Uterus (tissue), 4 donors: ENCODE measurements around the gene OCEL1. TPM values are rescaled to one million over a fixed set of nuclear protein-coding genes. Genes with fewer than 3 reads are reported as not detected.

Experiments
- DNase-seq, 2 donors: peaks; one replicate each; pipeline ENCODE4 v3.0.0-alpha.2; 2019 to 2020
- H3K27ac ChIP-seq, 2 donors: fragments of 200-600 bp; sonication (generic); 1 replicate in 1 of 2; 2 replicates in 1 of 2; pipeline ENCODE4 v1.5.1; 2016 to 2018
- H3K27me3 ChIP-seq, 2 donors: fragments of 200-600 bp; sonication (generic); one replicate each; pipeline ENCODE4 v1.5.1; 2018 to 2019; ENCODE audit warnings: control low read depth in 1 of 2
- H3K36me3 ChIP-seq, 2 donors: fragments of 200-600 bp; sonication (generic); one replicate each; pipeline ENCODE4 v1.5.1; 2019; ENCODE audit warnings: control low read depth in 1 of 2
- H3K4me1 ChIP-seq, 2 donors: fragments of 200-600 bp; sonication (generic); one replicate each; pipeline ENCODE4 v1.5.1; 2018 to 2019; ENCODE audit warnings: control low read depth in 1 of 2
- H3K4me3 ChIP-seq, 2 donors: fragments of 200-600 bp; sonication (generic); 1 replicate in 1 of 2; 2 replicates in 1 of 2; pipeline ENCODE4 v1.5.1; 2018 to 2019; ENCODE audit warnings: mild to moderate bottlenecking in 1 of 2
- H3K9me3 ChIP-seq, 2 donors: fragments of 200-600 bp; sonication (generic); one replicate each; pipeline ENCODE4 v1.5.1; 2019; ENCODE audit warnings: control low read depth in 1 of 2
- POLR2A ChIP-seq, 2 donors: fragments of 450-650 bp; IDR thresholded peaks; one replicate each; pipeline ENCODE4 v1.6.1; 2016; ENCODE audit warnings: antibody characterized with exemption in 2 of 2, mild to moderate bottlenecking in 1 of 2, moderate library complexity in 1 of 2
- intact Hi-C: fragments of 100-400 bp; cut with DNase I; formaldehyde crosslinking; loops from one replicate; pipeline ENCODE4 v1.15.1; 2023; ENCODE audit warnings: low total_unique reads
- total RNA-seq, 4 donors: library from RNA; depleted of rRNA in 3 of 4; stranded (reverse); fragments of >200 nt in 3 of 4; gene quantifications; one replicate each; pipeline versions ENCODE4 v1.1.0 to v1.2.4, GENCODE V29; 2014 to 2023
- TF ChIP-seq, protein P1 (sequence below), 4 experiments: fragments of 200-600 bp in 2 of 4; fragments of 450-650 bp in 2 of 4; sonication (generic) in 2 of 4; IDR thresholded peaks; one replicate each; pipeline ENCODE4 v1.5.1; 2016 to 2019; ENCODE audit warnings: antibody characterized with exemption in 4 of 4, mild to moderate bottlenecking in 2 of 4, moderate library complexity in 1 of 4
- donor health status: DM: yes; HTN: yes; CAD: no.

The OCEL1 gene
- total RNA-seq, 4 donors from 2014 or later, result 5.9 to 32.6 (median 17.6) TPM; not detected in 1

- DNase-seq, result peak; percentile 66 to 76
- no peak for TF ChIP-seq POLR2A (IDR thresholded peaks at IDR 0.05)
- TF ChIP-seq, protein P1, sequence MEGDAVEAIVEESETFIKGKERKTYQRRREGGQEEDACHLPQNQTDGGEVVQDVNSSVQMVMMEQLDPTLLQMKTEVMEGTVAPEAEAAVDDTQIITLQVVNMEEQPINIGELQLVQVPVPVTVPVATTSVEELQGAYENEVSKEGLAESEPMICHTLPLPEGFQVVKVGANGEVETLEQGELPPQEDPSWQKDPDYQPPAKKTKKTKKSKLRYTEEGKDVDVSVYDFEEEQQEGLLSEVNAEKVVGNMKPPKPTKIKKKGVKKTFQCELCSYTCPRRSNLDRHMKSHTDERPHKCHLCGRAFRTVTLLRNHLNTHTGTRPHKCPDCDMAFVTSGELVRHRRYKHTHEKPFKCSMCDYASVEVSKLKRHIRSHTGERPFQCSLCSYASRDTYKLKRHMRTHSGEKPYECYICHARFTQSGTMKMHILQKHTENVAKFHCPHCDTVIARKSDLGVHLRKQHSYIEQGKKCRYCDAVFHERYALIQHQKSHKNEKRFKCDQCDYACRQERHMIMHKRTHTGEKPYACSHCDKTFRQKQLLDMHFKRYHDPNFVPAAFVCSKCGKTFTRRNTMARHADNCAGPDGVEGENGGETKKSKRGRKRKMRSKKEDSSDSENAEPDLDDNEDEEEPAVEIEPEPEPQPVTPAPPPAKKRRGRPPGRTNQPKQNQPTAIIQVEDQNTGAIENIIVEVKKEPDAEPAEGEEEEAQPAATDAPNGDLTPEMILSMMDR (IDR thresholded peaks at IDR 0.05), result peak; percentile 64 to 86 (median 82)
- H3K4me3 ChIP-seq, result no peak overlapping the region
- no peaks in the 10 kb centered on the region for H3K9me3 ChIP-seq
- H3K4me1 ChIP-seq, result no peaks in the 10 kb centered on the region
- H3K27me3 ChIP-seq, result no peaks in the 10 kb centered on the region
- H3K27ac ChIP-seq, result no peak overlapping the region
- intact Hi-C loops, result no loop called here
- no peaks in the 10 kb centered on the region for H3K36me3 ChIP-seq
Observed at GRCh38 chr19:17260842-17261325, 34.9 kb downstream of the OCEL1 start.

GRCh38 chr19:17262557-17262956 lies 36.5 kb downstream of the OCEL1 start:
- intact Hi-C loops, result no loop called here
- no peak for DNase-seq
- H3K27me3 ChIP-seq, result no peaks in the 10 kb centered on the region
- H3K4me1 ChIP-seq, result no peaks in the 10 kb centered on the region
- TF ChIP-seq, protein P1 (IDR thresholded peaks at IDR 0.05), result no peak
- TF ChIP-seq POLR2A (IDR thresholded peaks at IDR 0.05), result no peak
- H3K9me3 ChIP-seq, result no peaks in the 10 kb centered on the region
- no peak overlapping the region for H3K27ac ChIP-seq
- no peak overlapping the region for H3K4me3 ChIP-seq
- H3K36me3 ChIP-seq, result no peaks in the 10 kb centered on the region

GRCh38 chr19:17263712-17264640 lies 38.0 kb downstream of the OCEL1 start:
- DNase-seq, result no peak
- Histone ChIP-seq H3K36me3 (no peaks in the 10 kb centered on the region), H3K4me1 (peaks cover 0 to 6% of the 10 kb centered on the region in 2 donors), H3K27ac (peak overlapping the region; percentile 37 to 79), H3K4me3 (peak overlapping the region; percentile 15 to 21), H3K9me3 (no peaks in the 10 kb centered on the region), H3K27me3 (no peaks in the 10 kb centered on the region)
- TF ChIP-seq POLR2A (IDR thresholded peaks at IDR 0.05), result no peak
- TF ChIP-seq, protein P1 (IDR thresholded peaks at IDR 0.05), result no peak
- intact Hi-C loops, result no loop called here

DNA sequence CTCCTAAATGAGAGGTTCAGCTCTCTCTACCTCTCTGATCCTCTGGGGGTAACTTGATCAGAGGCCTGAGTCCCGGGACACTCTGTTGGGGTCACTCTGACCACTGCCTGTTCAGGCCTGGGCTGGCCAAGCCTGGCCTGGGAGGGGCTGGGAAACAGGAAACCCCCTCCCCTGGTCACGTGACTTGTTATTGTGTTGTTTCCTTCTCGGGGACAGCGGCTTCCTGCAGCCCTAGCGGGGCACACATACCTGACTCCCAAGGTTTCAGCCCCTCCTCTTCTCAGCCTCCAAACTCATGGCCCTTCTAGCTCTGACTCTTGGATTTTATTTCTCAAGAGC lies 38.6 kb downstream of the OCEL1 start, which contains the start of gene USHBP1:
Gene USHBP1, minus strand, starts transcription at position 105 of the 339 bp plus-strand sequence. CDS start 446 bp downstream, outside the sequence.
- DNase-seq, result peak in 1 of 2 donors; percentile 63
- H3K4me3 ChIP-seq, result peak within 1 kb of the TSS; percentile 15 to 21
- TF ChIP-seq, protein P1 (IDR thresholded peaks at IDR 0.05), result no peak
- peak; percentile 30 to 46 for TF ChIP-seq POLR2A (IDR thresholded peaks at IDR 0.05)
- H3K4me1 ChIP-seq, result peaks cover 0 to 6% of the 10 kb centered on the region in 2 donors
- H3K9me3 ChIP-seq, result no peaks in the 10 kb centered on the region
- H3K36me3 ChIP-seq, result no peaks in the 10 kb centered on the region
- no peaks in the 10 kb centered on the region for H3K27me3 ChIP-seq
- peak within 1 kb of the TSS; percentile 40 to 79 for H3K27ac ChIP-seq
- intact Hi-C loops, result no loop called here

GRCh38 chr19:17266026-17266425 lies 40.0 kb downstream of the OCEL1 start:
- Histone ChIP-seq H3K4me3 (no peak overlapping the region), H3K4me1 (peaks cover 0 to 6% of the 10 kb centered on the region in 2 donors), H3K9me3 (no peaks in the 10 kb centered on the region), H3K36me3 (no peaks in the 10 kb centered on the region), H3K27me3 (no peaks in the 10 kb centered on the region), H3K27ac (no peak overlapping the region)
- TF ChIP-seq POLR2A (IDR thresholded peaks at IDR 0.05), result no peak
- TF ChIP-seq, protein P1 (IDR thresholded peaks at IDR 0.05), result no peak
- intact Hi-C loops, result no loop called here
- DNase-seq, result no peak
